OCI-LY3 (cell line): ENCODE data around the gene TFDP1.

Experiments
- H2AFZ ChIP-seq: fragments of 200-600, 300-600 bp; shearing (Covaris generic); 2 replicates; pipeline ENCODE4 v1.6.0; 2014; ENCODE audit warnings: antibody characterized with exemption, low read depth, low read length
- H3K27ac ChIP-seq: fragments of 200-600, 300-600 bp; sonication (generic); 2 replicates; pipeline ENCODE4 v1.5.1; 2014; ENCODE audit warnings: mild to moderate bottlenecking, low read length, moderate library complexity, mixed read lengths
- H3K27me3 ChIP-seq: fragments of 200-600, 300-600 bp; sonication (generic); 2 replicates; pipeline ENCODE4 v1.6.1; 2014; ENCODE audit warnings: low read depth, low read length, mixed read lengths
- H3K36me3 ChIP-seq: fragments of 200-600, 300-600 bp; sonication (generic); replicated peaks from 2 replicates; pipeline ENCODE3; 2014; ENCODE audit warnings: low read depth, low read length, mixed read lengths
- H3K4me1 ChIP-seq: fragments of 300-600, 200-600 bp; sonication (generic); 2 replicates; pipeline ENCODE4 v1.6.1; 2014; ENCODE audit warnings: low read length, mixed read lengths
- H3K4me2 ChIP-seq: fragments of 200-600, 300-600 bp; sonication (generic); 2 replicates; pipeline ENCODE4 v1.6.1; 2014; ENCODE audit warnings: low read length, mixed read lengths
- H3K4me3 ChIP-seq: fragments of 300-600, 200-600 bp; sonication (generic); 2 replicates; pipeline ENCODE4 v1.5.1; 2014; ENCODE audit warnings: antibody characterized with exemption, mild to moderate bottlenecking, low read length, moderate library complexity
- H3K79me2 ChIP-seq: fragments of 300-600, 200-600 bp; shearing (Covaris generic); 2 replicates; pipeline ENCODE4 v1.6.1; 2014; ENCODE audit warnings: mild to moderate bottlenecking, low read length, mixed read lengths
- H3K9ac ChIP-seq: fragments of 300-600, 200-600 bp; shearing (Covaris generic); 2 replicates; pipeline ENCODE4 v1.6.0; 2014; ENCODE audit warnings: mild to moderate bottlenecking, low read length, moderate library complexity
- H3K9me3 ChIP-seq: fragments of 200-600, 300-600 bp; shearing (Covaris generic); 2 replicates; pipeline ENCODE4 v1.6.1; 2014; ENCODE audit warnings: low read length, mixed read lengths; ENCODE audit not compliant: insufficient read depth
- H4K20me1 ChIP-seq: fragments of 200-600, 300-600 bp; sonication (generic); 2 replicates; pipeline ENCODE4 v1.6.1; 2016; ENCODE audit warnings: low read length, mixed read lengths; ENCODE audit not compliant: insufficient read depth
- EZH2phosphoT487 ChIP-seq: fragments of 200-600 bp; shearing (Covaris generic); IDR thresholded peaks from 2 replicates; pipeline ENCODE4 v1.6.1; 2018; ENCODE audit warnings: antibody characterized with exemption, mixed run types, low read depth
- TF ChIP-seq, protein P1 (sequence below): fragments of 200-600, 300-600 bp; sonication (generic); IDR thresholded peaks from 2 replicates; pipeline ENCODE4 v1.5.1; 2014; ENCODE audit warnings: antibody characterized with exemption, low read length, low read depth

The TFDP1 gene

DNA sequence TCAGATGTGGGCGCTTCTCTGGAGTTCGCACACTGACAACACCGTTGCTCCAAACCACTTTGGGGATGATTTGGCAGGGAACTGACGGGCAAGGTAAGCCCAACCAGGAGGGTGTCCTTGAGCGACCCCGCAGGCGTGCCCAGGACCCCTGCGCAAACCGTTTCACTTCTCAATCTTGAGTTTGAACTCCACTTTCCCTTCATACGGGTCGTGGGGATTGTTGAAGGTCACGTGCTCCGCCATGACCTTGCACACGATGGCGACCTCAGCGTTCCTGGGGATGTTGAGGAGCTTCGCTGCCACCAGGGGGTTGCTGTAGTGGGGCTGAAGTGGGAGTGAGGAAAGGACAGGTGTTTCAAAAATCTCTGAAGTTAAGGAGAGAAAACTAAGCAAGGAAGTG lies 64.7 kb downstream of the TFDP1 start:
- no peak overlapping the region for H2AFZ ChIP-seq
- no peaks in the 10 kb centered on the region for H3K27me3 ChIP-seq
- no peak overlapping the region for H3K9ac ChIP-seq
- no peak overlapping the region for H3K4me2 ChIP-seq
- no peaks in the 10 kb centered on the region for H3K79me2 ChIP-seq
- no peaks in the 10 kb centered on the region for H4K20me1 ChIP-seq
- no peaks in the 10 kb centered on the region for H3K9me3 ChIP-seq
- peaks cover 15% of the 10 kb centered on the region for H3K36me3 ChIP-seq
- no peak overlapping the region for H3K27ac ChIP-seq
- TF ChIP-seq, protein P1, sequence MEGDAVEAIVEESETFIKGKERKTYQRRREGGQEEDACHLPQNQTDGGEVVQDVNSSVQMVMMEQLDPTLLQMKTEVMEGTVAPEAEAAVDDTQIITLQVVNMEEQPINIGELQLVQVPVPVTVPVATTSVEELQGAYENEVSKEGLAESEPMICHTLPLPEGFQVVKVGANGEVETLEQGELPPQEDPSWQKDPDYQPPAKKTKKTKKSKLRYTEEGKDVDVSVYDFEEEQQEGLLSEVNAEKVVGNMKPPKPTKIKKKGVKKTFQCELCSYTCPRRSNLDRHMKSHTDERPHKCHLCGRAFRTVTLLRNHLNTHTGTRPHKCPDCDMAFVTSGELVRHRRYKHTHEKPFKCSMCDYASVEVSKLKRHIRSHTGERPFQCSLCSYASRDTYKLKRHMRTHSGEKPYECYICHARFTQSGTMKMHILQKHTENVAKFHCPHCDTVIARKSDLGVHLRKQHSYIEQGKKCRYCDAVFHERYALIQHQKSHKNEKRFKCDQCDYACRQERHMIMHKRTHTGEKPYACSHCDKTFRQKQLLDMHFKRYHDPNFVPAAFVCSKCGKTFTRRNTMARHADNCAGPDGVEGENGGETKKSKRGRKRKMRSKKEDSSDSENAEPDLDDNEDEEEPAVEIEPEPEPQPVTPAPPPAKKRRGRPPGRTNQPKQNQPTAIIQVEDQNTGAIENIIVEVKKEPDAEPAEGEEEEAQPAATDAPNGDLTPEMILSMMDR: no peak
- no peak for TF ChIP-seq EZH2phosphoT487
- no peaks in the 10 kb centered on the region for H3K4me1 ChIP-seq
- no peak overlapping the region for H3K4me3 ChIP-seq

DNA sequence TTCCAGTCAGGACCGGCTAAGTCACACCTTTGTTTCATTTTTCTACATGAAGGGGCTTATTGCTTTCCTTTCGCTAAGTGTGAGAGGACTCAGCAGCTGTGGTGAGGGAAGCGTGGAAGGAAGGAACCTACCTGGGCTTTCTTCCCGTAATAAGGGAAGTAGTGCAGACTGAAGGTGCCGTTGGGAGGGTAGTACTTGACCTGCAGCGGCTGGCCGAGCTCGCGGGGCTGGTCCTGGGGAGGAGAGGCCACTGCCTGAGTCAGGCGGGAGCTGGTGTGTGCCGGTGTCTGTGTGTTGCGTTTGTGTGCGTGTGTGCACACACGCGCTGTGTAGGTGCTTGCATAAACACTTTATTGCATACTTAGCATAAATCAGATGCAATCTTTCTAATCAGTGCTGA lies 65.7 kb downstream of the TFDP1 start:
- no peaks in the 10 kb centered on the region for H3K4me1 ChIP-seq
- no peak overlapping the region for H3K9ac ChIP-seq
- no peak overlapping the region for H2AFZ ChIP-seq
- no peaks in the 10 kb centered on the region for H3K9me3 ChIP-seq
- H3K4me2 ChIP-seq: no peak overlapping the region
- H3K27me3 ChIP-seq: no peaks in the 10 kb centered on the region
- no peak overlapping the region for H3K27ac ChIP-seq
- no peaks in the 10 kb centered on the region for H4K20me1 ChIP-seq
- TF ChIP-seq EZH2phosphoT487: no peak
- TF ChIP-seq, protein P1: no peak
- H3K36me3 ChIP-seq: peaks cover 11% of the 10 kb centered on the region
- no peak overlapping the region for H3K4me3 ChIP-seq
- no peaks in the 10 kb centered on the region for H3K79me2 ChIP-seq

DNA sequence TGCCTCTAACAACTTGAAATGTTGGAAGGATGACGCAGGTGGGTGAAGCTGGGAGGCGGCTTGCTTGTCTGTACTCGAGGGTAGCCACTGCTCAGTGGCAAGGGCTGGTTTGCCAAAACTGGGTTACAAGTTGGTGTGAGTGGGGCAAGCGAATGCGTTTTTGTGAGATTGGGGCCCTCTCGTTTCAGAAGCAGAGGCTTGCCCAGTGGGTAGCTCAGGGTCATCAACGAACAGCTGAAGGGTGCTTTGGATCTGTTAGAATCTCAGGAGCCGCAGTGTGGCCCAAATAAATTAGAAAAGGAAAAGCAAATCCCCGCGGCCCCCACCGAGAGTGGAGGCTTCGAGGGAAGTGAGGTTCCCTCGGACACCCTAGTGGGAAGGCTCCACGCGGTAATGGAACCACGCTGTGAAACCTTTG lies 66.2 kb downstream of the TFDP1 start:
- H3K27ac ChIP-seq: no peak overlapping the region
- TF ChIP-seq, protein P1: no peak
- TF ChIP-seq EZH2phosphoT487: no peak
- H4K20me1 ChIP-seq: no peaks in the 10 kb centered on the region
- no peaks in the 10 kb centered on the region for H3K4me1 ChIP-seq
- no peak overlapping the region for H3K4me3 ChIP-seq
- no peak overlapping the region for H3K9ac ChIP-seq
- H3K79me2 ChIP-seq: no peaks in the 10 kb centered on the region
- H2AFZ ChIP-seq: no peak overlapping the region
- no peaks in the 10 kb centered on the region for H3K9me3 ChIP-seq
- H3K36me3 ChIP-seq: peaks cover 11% of the 10 kb centered on the region
- H3K27me3 ChIP-seq: no peaks in the 10 kb centered on the region
- no peak overlapping the region for H3K4me2 ChIP-seq

DNA sequence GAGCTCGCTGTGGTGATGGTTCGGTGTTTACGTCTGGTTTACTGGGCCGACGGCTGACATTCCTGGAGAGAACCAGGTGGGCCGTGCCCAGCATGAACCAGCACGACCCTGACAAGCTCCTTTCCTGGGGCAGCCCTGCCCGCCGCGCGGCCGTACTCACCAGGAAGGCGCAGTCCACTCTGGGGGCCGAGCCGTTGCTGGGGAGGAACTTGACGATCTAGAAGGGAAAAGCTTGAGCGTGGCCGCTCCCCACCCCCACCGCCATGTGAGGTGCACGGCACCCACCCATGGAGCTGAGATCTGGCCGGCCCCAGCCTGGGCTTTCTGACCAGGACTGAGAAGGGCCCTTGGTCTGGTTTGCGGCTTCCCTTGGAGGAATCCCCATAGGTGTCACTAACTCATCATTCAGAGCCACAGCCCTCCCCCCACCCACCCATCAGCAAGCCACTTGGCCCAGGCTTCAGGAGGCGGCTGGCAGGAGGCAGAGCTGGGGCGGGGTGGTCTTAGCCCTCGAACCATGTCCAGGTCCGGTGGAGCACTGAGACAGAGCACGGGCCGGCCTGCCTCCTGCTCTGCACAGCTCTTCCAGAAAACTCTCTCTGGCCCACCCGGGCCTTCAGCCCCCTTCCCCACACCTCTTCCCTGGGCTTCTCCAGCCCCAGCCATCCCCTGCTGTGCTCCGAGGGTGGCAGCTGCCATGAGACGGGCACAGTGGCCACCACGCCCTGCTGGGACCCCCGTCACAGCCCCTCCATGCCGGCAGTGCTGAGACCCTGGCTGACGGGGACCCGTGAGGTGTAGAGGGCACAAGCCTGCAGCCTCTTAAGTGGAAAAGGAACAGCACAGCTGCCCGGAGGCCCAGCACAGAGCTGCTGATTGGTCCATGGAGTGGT lies 67.2 kb downstream of the TFDP1 start:
- Histone ChIP-seq H2AFZ (no peak overlapping the region), H3K36me3 (peaks cover 11% of the 10 kb centered on the region), H3K27ac (no peak overlapping the region), H3K9ac (no peak overlapping the region), H3K27me3 (no peaks in the 10 kb centered on the region), H3K9me3 (no peaks in the 10 kb centered on the region), H3K4me2 (no peak overlapping the region), H3K4me1 (no peaks in the 10 kb centered on the region), H3K79me2 (no peaks in the 10 kb centered on the region), H4K20me1 (no peaks in the 10 kb centered on the region), H3K4me3 (no peak overlapping the region)
- no peak for TF ChIP-seq EZH2phosphoT487
- TF ChIP-seq, protein P1: no peak
